SK-N-SH treated with all-trans-retinoic acid at 6 μM for 48 hours (cell line): ENCODE results near the gene MCM7.

Experiments used
- ATAC-seq: fragments of 200-7000 bp; cut with Tn5 transposase; 3 replicates; pipeline ENCODE4 v1.9.1; 2020; ENCODE audit warnings: mild to moderate bottlenecking, moderate library complexity
- ARNTL ChIP-seq: fragments of 450-650 bp; formaldehyde crosslinking; IDR thresholded peaks from 2 replicates; pipeline ENCODE4 v1.5.0; 2020; ENCODE audit warnings: low read depth, mild to moderate bottlenecking, moderate library complexity, borderline replicate concordance
- CSDC2 ChIP-seq: fragments of 250-450 bp; sonication (Bioruptor Pico); IDR thresholded peaks from 2 replicates; pipeline ENCODE4 v1.5.0; 2020; ENCODE audit warnings: mild to moderate bottlenecking, moderate library complexity
- GLIS3 ChIP-seq: fragments of 250-450 bp; sonication (Bioruptor Pico); IDR thresholded peaks from 2 replicates; pipeline ENCODE4 v1.5.0; 2020; ENCODE audit warnings: mild to moderate bottlenecking, moderate library complexity
- ISL1 ChIP-seq: fragments of 250-450 bp; sonication (Bioruptor Pico); IDR thresholded peaks from 2 replicates; pipeline ENCODE4 v2.1.2; 2022; ENCODE audit warnings: mild to moderate bottlenecking, moderate library complexity
- OSR1 ChIP-seq: fragments of 250-450 bp; sonication (Bioruptor Pico); IDR thresholded peaks from 2 replicates; pipeline ENCODE4 v1.8.0; 2022; ENCODE audit warnings: moderate library complexity, mild to moderate bottlenecking, inconsistent platforms
- PPARA ChIP-seq: fragments of 250-450 bp; sonication (Bioruptor Pico); IDR thresholded peaks from 2 replicates; pipeline ENCODE4 v1.5.0; 2020; ENCODE audit warnings: mild to moderate bottlenecking, borderline replicate concordance
- RARB ChIP-seq: fragments of 250-450 bp; sonication (Bioruptor Pico); IDR thresholded peaks from 2 replicates; pipeline ENCODE4 v1.8.0; 2021; ENCODE audit warnings: mild to moderate bottlenecking, moderate library complexity
- SNAI2 ChIP-seq: fragments of 250-450 bp; sonication (Bioruptor Pico); IDR thresholded peaks from 2 replicates; pipeline ENCODE4 v1.5.0; 2020; ENCODE audit warnings: mild to moderate bottlenecking, moderate library complexity
- TCF4 ChIP-seq: fragments of 250-450 bp; sonication (Bioruptor Pico); IDR thresholded peaks from 2 replicates; pipeline ENCODE4 v1.8.0; 2021; ENCODE audit warnings: mild to moderate bottlenecking, moderate library complexity, borderline replicate concordance
- TOX ChIP-seq: fragments of 250-450 bp; sonication (Bioruptor Pico); IDR thresholded peaks from 2 replicates; pipeline ENCODE4 v1.8.0; 2021; ENCODE audit warnings: mild to moderate bottlenecking, moderate library complexity, borderline replicate concordance
- ZC3H10 ChIP-seq: fragments of 250-450 bp; sonication (Bioruptor Pico); IDR thresholded peaks from 2 replicates; pipeline ENCODE4 v1.5.1; 2021; ENCODE audit warnings: mild to moderate bottlenecking, moderate library complexity
- ZFP30 ChIP-seq: fragments of 450-650 bp; formaldehyde crosslinking; IDR thresholded peaks from 2 replicates; pipeline ENCODE4 v1.5.0; 2022; ENCODE audit warnings: mild to moderate bottlenecking, moderate library complexity
- ZNF565 ChIP-seq: fragments of 450-650 bp; formaldehyde crosslinking; conservative IDR thresholded peaks from 2 replicates; pipeline ENCODE4 v1.5.0; 2020; ENCODE audit warnings: low read depth, mild to moderate bottlenecking, moderate library complexity
- ZNF70 ChIP-seq: fragments of 450-650 bp; formaldehyde crosslinking; IDR thresholded peaks from 2 replicates; pipeline ENCODE4 v1.5.0; 2020; ENCODE audit warnings: mild to moderate bottlenecking, moderate library complexity
- ZNF8 ChIP-seq: fragments of 450-650 bp; formaldehyde crosslinking; IDR thresholded peaks from 2 replicates; pipeline ENCODE4 v1.5.0; 2020; ENCODE audit warnings: mild to moderate bottlenecking, moderate library complexity
- TF ChIP-seq, protein P1 (sequence below): fragments of 250-450 bp; sonication (Bioruptor Pico); IDR thresholded peaks from 2 replicates; pipeline ENCODE4 v1.5.0; 2020; ENCODE audit warnings: mild to moderate bottlenecking, moderate library complexity
- TF ChIP-seq, protein P2 (sequence below): fragments of 250-450 bp; sonication (Bioruptor Pico); IDR thresholded peaks from 2 replicates; pipeline ENCODE4 v1.5.1; 2021; ENCODE audit warnings: mild to moderate bottlenecking, moderate library complexity
- TF ChIP-seq, protein P3 (sequence below): fragments of 250-450 bp; sonication (Bioruptor Pico); IDR thresholded peaks from 2 replicates; pipeline ENCODE4 v1.8.0; 2020; ENCODE audit warnings: mild to moderate bottlenecking, moderate library complexity, borderline replicate concordance
- TF ChIP-seq, protein P4 (sequence below): fragments of 250-450 bp; sonication (Bioruptor Pico); IDR thresholded peaks from 2 replicates; pipeline ENCODE4 v1.8.0; 2021; ENCODE audit warnings: low read depth, mild to moderate bottlenecking, moderate library complexity, borderline replicate concordance

MCM7 gene

DNA sequence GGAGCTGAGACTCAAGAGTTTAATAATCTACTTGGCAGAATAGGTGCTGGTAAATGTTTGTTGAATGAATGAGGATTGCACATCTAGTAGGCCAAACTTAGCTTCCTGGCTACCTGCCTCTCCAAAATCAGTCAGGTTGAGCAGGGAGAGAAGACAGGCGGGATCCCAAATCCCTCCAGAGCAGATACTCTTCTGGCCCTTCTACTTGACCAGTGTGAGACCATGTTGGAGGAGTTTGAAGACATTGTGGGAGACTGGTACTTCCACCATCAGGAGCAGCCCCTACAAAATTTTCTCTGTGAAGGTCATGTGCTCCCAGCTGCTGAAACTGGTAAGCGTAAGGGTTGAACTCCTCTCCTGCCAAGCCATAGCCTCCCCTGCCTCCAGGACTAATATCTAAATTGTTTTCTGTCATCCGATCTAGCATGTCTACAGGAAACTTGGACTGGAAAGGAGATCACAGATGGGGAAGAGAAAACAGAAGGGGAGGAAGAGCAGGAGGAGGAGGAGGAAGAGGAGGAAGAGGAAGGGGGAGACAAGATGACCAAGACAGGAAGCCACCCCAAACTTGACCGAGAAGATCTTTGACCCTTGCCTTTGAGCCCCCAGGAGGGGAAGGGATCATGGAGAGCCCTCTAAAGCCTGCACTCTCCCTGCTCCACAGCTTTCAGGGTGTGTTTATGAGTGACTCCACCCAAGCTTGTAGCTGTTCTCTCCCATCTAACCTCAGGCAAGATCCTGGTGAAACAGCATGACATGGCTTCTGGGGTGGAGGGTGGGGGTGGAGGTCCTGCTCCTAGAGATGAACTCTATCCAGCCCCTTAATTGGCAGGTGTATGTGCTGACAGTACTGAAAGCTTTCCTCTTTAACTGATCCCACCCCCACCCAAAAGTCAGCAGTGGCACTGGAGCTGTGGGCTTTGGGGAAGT, 23.4 kb upstream of the MCM7 start (continued):
- TF ChIP-seq, protein P1, sequence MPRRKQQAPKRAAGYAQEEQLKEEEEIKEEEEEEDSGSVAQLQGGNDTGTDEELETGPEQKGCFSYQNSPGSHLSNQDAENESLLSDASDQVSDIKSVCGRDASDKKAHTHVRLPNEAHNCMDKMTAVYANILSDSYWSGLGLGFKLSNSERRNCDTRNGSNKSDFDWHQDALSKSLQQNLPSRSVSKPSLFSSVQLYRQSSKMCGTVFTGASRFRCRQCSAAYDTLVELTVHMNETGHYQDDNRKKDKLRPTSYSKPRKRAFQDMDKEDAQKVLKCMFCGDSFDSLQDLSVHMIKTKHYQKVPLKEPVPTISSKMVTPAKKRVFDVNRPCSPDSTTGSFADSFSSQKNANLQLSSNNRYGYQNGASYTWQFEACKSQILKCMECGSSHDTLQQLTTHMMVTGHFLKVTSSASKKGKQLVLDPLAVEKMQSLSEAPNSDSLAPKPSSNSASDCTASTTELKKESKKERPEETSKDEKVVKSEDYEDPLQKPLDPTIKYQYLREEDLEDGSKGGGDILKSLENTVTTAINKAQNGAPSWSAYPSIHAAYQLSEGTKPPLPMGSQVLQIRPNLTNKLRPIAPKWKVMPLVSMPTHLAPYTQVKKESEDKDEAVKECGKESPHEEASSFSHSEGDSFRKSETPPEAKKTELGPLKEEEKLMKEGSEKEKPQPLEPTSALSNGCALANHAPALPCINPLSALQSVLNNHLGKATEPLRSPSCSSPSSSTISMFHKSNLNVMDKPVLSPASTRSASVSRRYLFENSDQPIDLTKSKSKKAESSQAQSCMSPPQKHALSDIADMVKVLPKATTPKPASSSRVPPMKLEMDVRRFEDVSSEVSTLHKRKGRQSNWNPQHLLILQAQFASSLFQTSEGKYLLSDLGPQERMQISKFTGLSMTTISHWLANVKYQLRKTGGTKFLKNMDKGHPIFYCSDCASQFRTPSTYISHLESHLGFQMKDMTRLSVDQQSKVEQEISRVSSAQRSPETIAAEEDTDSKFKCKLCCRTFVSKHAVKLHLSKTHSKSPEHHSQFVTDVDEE (CRISPR knock-in tag): no peak
- TF ChIP-seq ZFP30 (CRISPR knock-in tag): no peak
- no peak for TF ChIP-seq OSR1 (CRISPR knock-in tag)
- TF ChIP-seq, all 23 proteins: peak for 0

DNA sequence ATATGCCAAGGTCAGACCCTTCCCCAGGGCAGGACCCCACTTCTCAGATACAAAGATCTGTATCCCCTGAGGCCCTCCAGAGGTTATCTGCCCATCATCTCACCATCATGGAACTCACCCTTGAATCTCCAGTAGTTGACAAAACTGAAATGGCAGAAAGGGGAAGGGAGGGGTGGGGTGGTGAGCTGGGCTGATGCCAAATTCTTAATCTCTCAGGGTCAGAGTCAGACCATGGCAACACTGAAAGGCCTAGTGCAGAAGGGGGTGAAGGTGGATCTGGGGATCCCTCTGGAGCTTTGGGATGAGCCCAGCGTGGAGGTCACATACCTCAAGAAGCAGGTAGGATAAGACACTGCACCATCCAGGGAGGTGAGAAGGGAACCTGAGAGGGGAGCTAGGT, 21.4 kb upstream of the MCM7 start:
- TF ChIP-seq, protein P2, sequence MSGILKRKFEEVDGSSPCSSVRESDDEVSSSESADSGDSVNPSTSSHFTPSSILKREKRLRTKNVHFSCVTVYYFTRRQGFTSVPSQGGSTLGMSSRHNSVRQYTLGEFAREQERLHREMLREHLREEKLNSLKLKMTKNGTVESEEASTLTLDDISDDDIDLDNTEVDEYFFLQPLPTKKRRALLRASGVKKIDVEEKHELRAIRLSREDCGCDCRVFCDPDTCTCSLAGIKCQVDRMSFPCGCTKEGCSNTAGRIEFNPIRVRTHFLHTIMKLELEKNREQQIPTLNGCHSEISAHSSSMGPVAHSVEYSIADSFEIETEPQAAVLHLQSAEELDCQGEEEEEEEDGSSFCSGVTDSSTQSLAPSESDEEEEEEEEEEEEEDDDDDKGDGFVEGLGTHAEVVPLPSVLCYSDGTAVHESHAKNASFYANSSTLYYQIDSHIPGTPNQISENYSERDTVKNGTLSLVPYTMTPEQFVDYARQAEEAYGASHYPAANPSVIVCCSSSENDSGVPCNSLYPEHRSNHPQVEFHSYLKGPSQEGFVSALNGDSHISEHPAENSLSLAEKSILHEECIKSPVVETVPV (CRISPR knock-in tag): no peak
- TF ChIP-seq, protein P1 (CRISPR knock-in tag): no peak
- TF ChIP-seq, protein P3, sequence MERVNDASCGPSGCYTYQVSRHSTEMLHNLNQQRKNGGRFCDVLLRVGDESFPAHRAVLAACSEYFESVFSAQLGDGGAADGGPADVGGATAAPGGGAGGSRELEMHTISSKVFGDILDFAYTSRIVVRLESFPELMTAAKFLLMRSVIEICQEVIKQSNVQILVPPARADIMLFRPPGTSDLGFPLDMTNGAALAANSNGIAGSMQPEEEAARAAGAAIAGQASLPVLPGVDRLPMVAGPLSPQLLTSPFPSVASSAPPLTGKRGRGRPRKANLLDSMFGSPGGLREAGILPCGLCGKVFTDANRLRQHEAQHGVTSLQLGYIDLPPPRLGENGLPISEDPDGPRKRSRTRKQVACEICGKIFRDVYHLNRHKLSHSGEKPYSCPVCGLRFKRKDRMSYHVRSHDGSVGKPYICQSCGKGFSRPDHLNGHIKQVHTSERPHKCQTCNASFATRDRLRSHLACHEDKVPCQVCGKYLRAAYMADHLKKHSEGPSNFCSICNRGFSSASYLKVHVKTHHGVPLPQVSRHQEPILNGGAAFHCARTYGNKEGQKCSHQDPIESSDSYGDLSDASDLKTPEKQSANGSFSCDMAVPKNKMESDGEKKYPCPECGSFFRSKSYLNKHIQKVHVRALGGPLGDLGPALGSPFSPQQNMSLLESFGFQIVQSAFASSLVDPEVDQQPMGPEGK (CRISPR knock-in tag): no peak
- TF ChIP-seq TCF4 (CRISPR knock-in tag) (no peak), SNAI2 (CRISPR knock-in tag) (no peak), GLIS3 (no peak), ZNF565 (CRISPR knock-in tag) (no peak), PPARA (CRISPR knock-in tag) (no peak), ZNF70 (no peak), OSR1 (CRISPR knock-in tag) (no peak), ZFP30 (CRISPR knock-in tag) (no peak), TOX (CRISPR knock-in tag) (no peak), CSDC2 (CRISPR knock-in tag) (no peak), ZNF8 (CRISPR knock-in tag) (no peak), ZC3H10 (CRISPR knock-in tag) (no peak), ARNTL (CRISPR knock-in tag) (no peak), RARB (CRISPR knock-in tag) (no peak), ISL1 (CRISPR knock-in tag) (no peak)
- TF ChIP-seq, protein P4, sequence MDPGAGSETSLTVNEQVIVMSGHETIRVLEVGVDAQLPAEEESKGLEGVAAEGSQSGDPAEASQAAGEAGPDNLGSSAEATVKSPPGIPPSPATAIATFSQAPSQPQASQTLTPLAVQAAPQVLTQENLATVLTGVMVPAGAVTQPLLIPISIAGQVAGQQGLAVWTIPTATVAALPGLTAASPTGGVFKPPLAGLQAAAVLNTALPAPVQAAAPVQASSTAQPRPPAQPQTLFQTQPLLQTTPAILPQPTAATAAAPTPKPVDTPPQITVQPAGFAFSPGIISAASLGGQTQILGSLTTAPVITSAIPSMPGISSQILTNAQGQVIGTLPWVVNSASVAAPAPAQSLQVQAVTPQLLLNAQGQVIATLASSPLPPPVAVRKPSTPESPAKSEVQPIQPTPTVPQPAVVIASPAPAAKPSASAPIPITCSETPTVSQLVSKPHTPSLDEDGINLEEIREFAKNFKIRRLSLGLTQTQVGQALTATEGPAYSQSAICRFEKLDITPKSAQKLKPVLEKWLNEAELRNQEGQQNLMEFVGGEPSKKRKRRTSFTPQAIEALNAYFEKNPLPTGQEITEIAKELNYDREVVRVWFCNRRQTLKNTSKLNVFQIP (CRISPR knock-in tag): no peak
- ATAC-seq: no peak
